Naive thymus-derived CD8-positive, alpha-beta T cell (primary cell): ENCODE measurements around the gene ERCC6L. TPM values are rescaled to one million over a fixed set of nuclear protein-coding genes. Genes with fewer than 3 reads are reported as not detected.
"Not testable (repeated sequence)": the region's sequence is repeated elsewhere in the genome, so short reads cannot be mapped to it uniquely, and the experiment has no call there.

ENCODE experiments used
- ATAC-seq, 2 donors: fragments of 150-1000 bp; cut with Tn5 transposase in 1 of 2; sonication (Bioruptor Pico), chemical (Tn5 transposase) in 1 of 2; 1 replicate in 1 of 2; 2 replicates in 1 of 2; pipeline ENCODE4 v1.10.0; 2021; ENCODE audit warnings: mild to moderate bottlenecking in 2 of 2, moderate library complexity in 2 of 2
- POLR2A ChIA-PET: fragments of 350-600 bp; sonication (Branson Sonifier 250); formaldehyde crosslinking; loops from one replicate; lab custom pipeline; 2021; ENCODE audit warnings: antibody characterized with exemption; lab: Charles Lee
- DNase-seq, 10 donors: peaks; one replicate each; pipeline versions ENCODE4 v3.0.0 to v3.0.0-alpha.2; 2020 to 2022
- H3K27ac Mint-ChIP-seq, 10 donors: one replicate each; pipeline ENCODE4 v1.8.0; 2020 to 2022; ENCODE audit warnings: mild to moderate bottlenecking in 10 of 10, mixed read lengths in 10 of 10, moderate library complexity in 4 of 10, inconsistent platforms in 1 of 10
- H3K27me3 Mint-ChIP-seq, 5 donors: one replicate each; pipeline ENCODE4 v1.8.0; 2021 to 2022; ENCODE audit warnings: mixed read lengths in 5 of 5
- H3K36me3 Mint-ChIP-seq, 3 donors: one replicate each; pipeline ENCODE4 v1.8.0; 2020 to 2022; ENCODE audit warnings: mixed read lengths in 3 of 3, mild to moderate bottlenecking in 2 of 3, inconsistent platforms in 1 of 3
- H3K4me1 Mint-ChIP-seq, 4 donors: one replicate each; pipeline ENCODE4 v1.8.0; 2021 to 2022; ENCODE audit warnings: mixed read lengths in 4 of 4
- H3K4me3 Mint-ChIP-seq, 10 donors: one replicate each; pipeline ENCODE4 v1.8.0; 2020 to 2022; ENCODE audit warnings: mild to moderate bottlenecking in 10 of 10, mixed read lengths in 10 of 10, moderate library complexity in 6 of 10, inconsistent platforms in 1 of 10
- H3K9me3 Mint-ChIP-seq, 9 donors: one replicate each; pipeline ENCODE4 v1.8.0; 2020 to 2022; ENCODE audit warnings: mixed read lengths in 9 of 9, mild to moderate bottlenecking in 3 of 9, inconsistent platforms in 1 of 9, moderate library complexity in 1 of 9
- polyA plus RNA-seq, 3 donors: library from polyadenylated mRNA; unstranded; fragments of 300-500 nt; fragmentation: Illumina TruSeq; gene quantifications; one replicate each; pipeline ENCODE4 v1.2.3, GENCODE V29; 2021
- total RNA-seq, 8 experiments: library from RNA in 2 of 8; stranded (reverse) in 2 of 8; gene quantifications; one replicate each; pipeline ENCODE4 v1.2.3 and lab custom pipeline; 2021 to 2026

Gene ERCC6L
- total and polyA plus RNA-seq, 5 experiments from 2014 or later: 0.22 to 0.51 (median 0.26) TPM

- Mint-ChIP-seq H3K36me3 (peaks cover 7 to 47% (median 16%) of the 10 kb centered on the region in 3 donors), H3K27me3 (no peaks in the 10 kb centered on the region), H3K9me3 (peaks cover 0 to 4% (median 0%) of the 10 kb centered on the region in 9 donors)
Measured at GRCh38 chrX:72201836-72202536, 36.8 kb downstream of the ERCC6L start.

GRCh38 chrX:72182924-72183323 is 55.9 kb downstream of the ERCC6L start:
- POLR2A ChIA-PET: no interaction called here
- no peak for ATAC-seq
- H3K27ac Mint-ChIP-seq: no peak overlapping the region

More at GRCh38 chrX:72201836-72202536, 36.8 kb downstream of the ERCC6L start:
- Mint-ChIP-seq H3K4me3 (no peak overlapping the region), H3K4me1 (peaks cover 0 to 2% (median 0%) of the 10 kb centered on the region in 4 donors), H3K27ac (peak overlapping the region in 1 of 10 donors; percentile 19)
- no peak for DNase-seq
- ATAC-seq: no peak
- POLR2A ChIA-PET: no interaction called here

GRCh38 chrX:72181178-72182125 is 57.4 kb downstream of the ERCC6L start, which contains the start of gene PIN4:
Gene PIN4, plus strand, starts transcription at chrX:72181757. Its CDS starts 29 bp downstream, at chrX:72181786.
- ATAC-seq (peak; percentile 87 to 91), DNase-seq (peak; percentile 67 to 90 (median 80))
- POLR2A ChIA-PET: interaction anchor here (0.7 to 2.2 kb wide), 5 partner anchors 9 to 1034 kb away, joined by 3 to 18 read pairs (median 4); partner anchors contain the start of genes NAP1L2 and RPS4X
- no peaks in the 10 kb centered on the region for H3K27me3 Mint-ChIP-seq
- peaks cover 0 to 11% (median 2%) of the 10 kb centered on the region in 3 donors for H3K36me3 Mint-ChIP-seq
- peaks cover 3 to 17% (median 12%) of the 10 kb centered on the region in 4 donors for H3K4me1 Mint-ChIP-seq
- H3K4me3 Mint-ChIP-seq: no peak within 1 kb of the TSS
- peak within 1 kb of the TSS in 1 of 10 donors; percentile 24 for H3K27ac Mint-ChIP-seq
- peaks cover 0 to 7% (median 0%) of the 10 kb centered on the region in 9 donors for H3K9me3 Mint-ChIP-seq

More at GRCh38 chrX:72182924-72183323, 55.9 kb downstream of the ERCC6L start:
- DNase-seq: no peak
- Mint-ChIP-seq H3K9me3 (no peaks in the 10 kb centered on the region), H3K4me3 (no peak overlapping the region), H3K36me3 (peaks cover 0 to 20% (median 2%) of the 10 kb centered on the region in 3 donors), H3K4me1 (peaks cover 3 to 21% (median 14%) of the 10 kb centered on the region in 4 donors), H3K27me3 (no peaks in the 10 kb centered on the region)

GRCh38 chrX:72180539-72180938 is 58.3 kb downstream of the ERCC6L start:
- Mint-ChIP-seq H3K9me3 (peaks cover 0 to 7% (median 0%) of the 10 kb centered on the region in 9 donors), H3K4me1 (peaks cover 3 to 14% (median 7%) of the 10 kb centered on the region in 4 donors), H3K4me3 (peak overlapping the region in 4 of 10 donors; percentile 23 to 33 (median 30)), H3K27me3 (no peaks in the 10 kb centered on the region), H3K27ac (peak overlapping the region in 5 of 10 donors; percentile 16 to 69 (median 54)), H3K36me3 (peaks cover 0 to 4% (median 0%) of the 10 kb centered on the region in 3 donors)
- POLR2A ChIA-PET: interaction anchor here (0.7 to 2.2 kb wide), 4 partner anchors 10 to 734 kb away, joined by 3 to 18 read pairs (median 8); partner anchors contain the start of gene RPS4X
- ATAC-seq: no peak
- DNase-seq: no peak

GRCh38 chrX:72176981-72177380 is 61.8 kb downstream of the ERCC6L start:
- POLR2A ChIA-PET: no interaction called here
- no peak overlapping the region for H3K4me3 Mint-ChIP-seq

GRCh38 chrX:72176289-72176688 is 62.5 kb downstream of the ERCC6L start:
- DNase-seq, H3K27me3 Mint-ChIP-seq, H3K27ac Mint-ChIP-seq, H3K9me3 Mint-ChIP-seq, POLR2A ChIA-PET, H3K4me3 Mint-ChIP-seq, H3K36me3 Mint-ChIP-seq, H3K4me1 Mint-ChIP-seq, ATAC-seq: not testable (repeated sequence)

More at GRCh38 chrX:72176981-72177380, 61.8 kb downstream of the ERCC6L start:
- H3K4me1 Mint-ChIP-seq: peaks cover 0 to 9% (median 2%) of the 10 kb centered on the region in 4 donors
- H3K27ac Mint-ChIP-seq: no peak overlapping the region
- ATAC-seq: no peak
- no peaks in the 10 kb centered on the region for H3K36me3 Mint-ChIP-seq
- DNase-seq: no peak
- no peaks in the 10 kb centered on the region for H3K27me3 Mint-ChIP-seq
- H3K9me3 Mint-ChIP-seq: peaks cover 0 to 7% (median 0%) of the 10 kb centered on the region in 9 donors

GRCh38 chrX:72169008-72169728 is 69.7 kb downstream of the ERCC6L start:
- DNase-seq (peak in 9 of 10 donors; percentile 4 to 67 (median 39)), ATAC-seq (peak; percentile 93 to 94)
- POLR2A ChIA-PET: interaction anchor here (1.0 to 3.5 kb wide), 2 partner anchors 12 to 108 kb away, joined by 6 to 14 read pairs; partner anchors contain the start of genes PIN4 and RPS4X
- Mint-ChIP-seq H3K9me3 (no peaks in the 10 kb centered on the region), H3K4me1 (peaks cover 0 to 4% (median 0%) of the 10 kb centered on the region in 4 donors), H3K27me3 (no peaks in the 10 kb centered on the region), H3K27ac (peak overlapping the region; percentile 28 to 97 (median 96)), H3K36me3 (no peaks in the 10 kb centered on the region), H3K4me3 (peak overlapping the region; percentile 57 to 87 (median 82))

GRCh38 chrX:72165551-72165950 is 73.3 kb downstream of the ERCC6L start:
- DNase-seq (no peak), ATAC-seq (no peak)
- Mint-ChIP-seq H3K9me3 (no peaks in the 10 kb centered on the region), H3K27ac (no peak overlapping the region), H3K4me3 (no peak overlapping the region), H3K4me1 (peaks cover 0 to 4% (median 0%) of the 10 kb centered on the region in 4 donors), H3K36me3 (no peaks in the 10 kb centered on the region), H3K27me3 (peaks cover 0 to 3% (median 0%) of the 10 kb centered on the region in 5 donors)
- POLR2A ChIA-PET: no interaction called here

- H3K4me3 Mint-ChIP-seq: no peak overlapping the region
Measured at GRCh38 chrX:72159769-72160168, 79.1 kb downstream of the ERCC6L start.

GRCh38 chrX:72158773-72159172 is 80.1 kb downstream of the ERCC6L start:
- Mint-ChIP-seq H3K4me1 (no peaks in the 10 kb centered on the region), H3K27ac (no peak overlapping the region), H3K9me3 (peaks cover 0 to 9% (median 0%) of the 10 kb centered on the region in 9 donors), H3K27me3 (peaks cover 0 to 7% (median 3%) of the 10 kb centered on the region in 5 donors), H3K4me3 (no peak overlapping the region), H3K36me3 (no peaks in the 10 kb centered on the region)
- ATAC-seq (no peak), DNase-seq (no peak)
- POLR2A ChIA-PET: no interaction called here

More at GRCh38 chrX:72159769-72160168, 79.1 kb downstream of the ERCC6L start:
- ATAC-seq: no peak
- Mint-ChIP-seq H3K9me3 (peaks cover 0 to 9% (median 0%) of the 10 kb centered on the region in 9 donors), H3K36me3 (no peaks in the 10 kb centered on the region), H3K4me1 (no peaks in the 10 kb centered on the region), H3K27ac (no peak overlapping the region), H3K27me3 (peaks cover 0 to 7% (median 3%) of the 10 kb centered on the region in 5 donors)
- DNase-seq: no peak
- POLR2A ChIA-PET: no interaction called here
